ENCODE measurements around the gene KPNB1.

DNA sequence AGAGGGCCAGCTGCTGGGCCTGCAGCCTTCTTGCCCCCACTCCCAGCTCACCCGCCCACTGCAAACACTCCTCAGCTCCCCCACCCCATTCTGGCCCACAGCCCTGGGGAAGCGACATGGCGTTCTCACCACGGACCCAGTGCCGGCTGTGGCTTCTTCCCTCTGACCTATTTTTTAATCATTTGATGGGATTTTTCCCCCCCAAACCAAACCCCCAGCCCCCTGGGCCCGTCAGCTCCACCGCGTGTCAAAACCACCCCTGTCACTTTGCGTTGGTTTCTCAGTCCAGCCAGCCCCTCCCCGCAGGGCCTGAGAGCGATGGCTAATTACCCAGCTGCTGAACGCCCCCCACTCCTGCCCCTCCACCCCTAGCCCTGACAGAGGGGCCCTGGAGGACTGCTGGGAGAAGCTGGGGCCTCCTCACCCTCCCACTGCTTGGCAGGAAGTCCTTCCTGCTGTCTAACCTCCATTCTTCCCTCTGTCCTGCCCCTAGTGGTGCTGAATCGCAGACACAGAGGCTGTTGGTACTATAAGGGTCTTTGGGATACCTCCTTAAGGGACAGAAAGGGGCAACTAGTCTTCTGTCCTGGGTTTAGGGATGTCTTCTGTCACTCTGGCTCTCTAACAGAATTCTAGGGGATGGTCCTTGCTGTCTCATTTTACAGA is 75.9 kb downstream of the KPNB1 start:
- no peak for TF ChIP-seq CTCF (IDR thresholded peaks at IDR 0.05; ENCODE audit: insufficient read depth, low read length)
- TF ChIP-seq POLR2AphosphoS5 (IDR thresholded peaks at IDR 0.05; ENCODE audit: low read depth), result no peak
- TF ChIP-seq SPI1 (IDR thresholded peaks at IDR 0.05; ENCODE audit: borderline replicate concordance, low read depth), result no peak
- TF ChIP-seq GABPA (IDR thresholded peaks at IDR 0.05; ENCODE audit: low read depth), result no peak
